H9 (cell line): ENCODE measurements around the gene RFT1. TPM values are rescaled to one million over a fixed set of nuclear protein-coding genes. Genes with fewer than 3 reads are reported as not detected.
A peak's percentile ranks its signal among the peaks of the same experiment; 100 is the strongest.

ENCODE experiments used
- DNase-seq: peaks from one replicate; pipeline ENCODE4 v3.0.0-alpha.2; 2017
- H2AFZ ChIP-seq: one replicate; pipeline ENCODE4 v1.6.1; 2013; ENCODE audit warnings: mild to moderate bottlenecking, low read length, control low read depth, moderate library complexity
- H2AK5ac ChIP-seq: 2 replicates; pipeline ENCODE4 v1.6.1; 2013; ENCODE audit warnings: low read length, control low read depth, mixed read lengths; ENCODE audit not compliant: insufficient read length
- H2BK120ac ChIP-seq: one replicate; pipeline ENCODE4 v1.6.1; 2013; ENCODE audit warnings: low read depth, mild to moderate bottlenecking, low read length, control low read depth, inconsistent platforms; ENCODE audit not compliant: poor library complexity, severe bottlenecking
- H2BK12ac ChIP-seq: 2 replicates; pipeline ENCODE4 v1.6.1; 2013; ENCODE audit warnings: low read length, control low read depth, mixed read lengths, low read depth; ENCODE audit not compliant: insufficient read length
- H2BK15ac ChIP-seq: 2 replicates; pipeline ENCODE4 v1.6.1; 2013; ENCODE audit warnings: low read depth, low read length, control low read depth
- H2BK20ac ChIP-seq: one replicate; pipeline ENCODE4 v1.6.1; 2013; ENCODE audit warnings: low read depth, mild to moderate bottlenecking, low read length, control low read depth, inconsistent platforms; ENCODE audit not compliant: poor library complexity, severe bottlenecking
- H2BK5ac ChIP-seq: 2 replicates; pipeline ENCODE4 v1.6.1; 2013; ENCODE audit warnings: low read length, control low read depth, mixed read lengths; ENCODE audit not compliant: insufficient read length
- H3K14ac ChIP-seq: 2 replicates; pipeline ENCODE4 v1.6.1; 2013; ENCODE audit warnings: low read length, control low read depth; ENCODE audit not compliant: insufficient read depth
- H3K18ac ChIP-seq: 2 replicates; pipeline ENCODE4 v1.6.1; 2013; ENCODE audit warnings: low read depth, mild to moderate bottlenecking, mixed read lengths, low read length, control low read depth; ENCODE audit not compliant: insufficient read length
- H3K23ac ChIP-seq: 2 replicates; pipeline ENCODE4 v1.6.1; 2013; ENCODE audit warnings: low read length, control low read depth, mixed read lengths, low read depth; ENCODE audit not compliant: insufficient read length
- H3K23me2 ChIP-seq: 2 replicates; pipeline ENCODE4 v1.6.1; 2013; ENCODE audit warnings: low read depth, mild to moderate bottlenecking, mixed read lengths, low read length, control low read depth; ENCODE audit not compliant: insufficient read length, poor library complexity, severe bottlenecking
- H3K27ac ChIP-seq: 2 replicates; pipeline ENCODE4 v1.5.1; 2013; ENCODE audit warnings: low read length, control low read depth, mixed read lengths, low read depth; ENCODE audit not compliant: insufficient read length
- H3K27me3 ChIP-seq: 2 replicates; pipeline ENCODE4 v1.6.1; 2013; ENCODE audit warnings: low read length, control low read depth, inconsistent platforms; ENCODE audit not compliant: insufficient read depth
- H3K4ac ChIP-seq: 2 replicates; pipeline ENCODE4 v1.6.1; 2013; ENCODE audit warnings: low read depth, mild to moderate bottlenecking, control low read depth, inconsistent platforms, low read length, moderate library complexity
- H3K4me1 ChIP-seq: 2 replicates; pipeline ENCODE4 v1.6.1; 2013; ENCODE audit warnings: low read length, control low read depth, inconsistent platforms; ENCODE audit not compliant: insufficient read depth
- H3K4me2 ChIP-seq: 2 replicates; pipeline ENCODE4 v1.6.1; 2013; ENCODE audit warnings: low read length, control low read depth, mixed read lengths; ENCODE audit not compliant: insufficient read length, insufficient read depth
- H3K56ac ChIP-seq: 2 replicates; pipeline ENCODE4 v1.6.1; 2013; ENCODE audit warnings: low read depth, mild to moderate bottlenecking, mixed read lengths, low read length, control low read depth; ENCODE audit not compliant: insufficient read length
- H3K79me1 ChIP-seq: 2 replicates; pipeline ENCODE4 v1.6.1; 2013; ENCODE audit warnings: low read depth, mild to moderate bottlenecking, moderate library complexity, low read length, control low read depth, inconsistent platforms; ENCODE audit not compliant: insufficient read depth, poor library complexity, severe bottlenecking
- H3K79me2 ChIP-seq: 2 replicates; pipeline ENCODE4 v1.6.1; 2013; ENCODE audit warnings: low read length, control low read depth, inconsistent platforms; ENCODE audit not compliant: insufficient read depth
- H3K9ac ChIP-seq: 2 replicates; pipeline ENCODE4 v1.6.1; 2013; ENCODE audit warnings: low read length, control low read depth, mixed read lengths; ENCODE audit not compliant: insufficient read length; ENCODE audit errors: extremely low read depth
- H3K9me3 ChIP-seq: one replicate; pipeline ENCODE4 v1.6.1; 2013; ENCODE audit warnings: low read depth, low read length, inconsistent platforms; ENCODE audit not compliant: control insufficient read depth
- H3T11ph ChIP-seq: one replicate; pipeline ENCODE4 v1.6.1; 2013; ENCODE audit warnings: mild to moderate bottlenecking, low read length, control low read depth, inconsistent platforms
- H4K20me1 ChIP-seq: one replicate; pipeline ENCODE4 v1.6.1; 2013; ENCODE audit not compliant: control insufficient read depth, insufficient read length, insufficient read depth
- H4K5ac ChIP-seq: 2 replicates; pipeline ENCODE4 v1.6.1; 2013; ENCODE audit warnings: low read depth, mild to moderate bottlenecking, mixed read lengths, low read length, control low read depth; ENCODE audit not compliant: insufficient read length
- H4K8ac ChIP-seq: replicated peaks from 2 replicates; pipeline ENCODE4 v1.6.1; 2013; ENCODE audit warnings: low read length, control low read depth, mixed read lengths, low read depth; ENCODE audit not compliant: insufficient read length
- H4K91ac ChIP-seq: 2 replicates; pipeline ENCODE4 v1.6.1; 2013; ENCODE audit warnings: low read depth, mild to moderate bottlenecking, moderate library complexity, mixed read lengths, low read length, control low read depth; ENCODE audit not compliant: insufficient read length
- H3K27ac Mint-ChIP-seq, 3 experiments: 2 replicates in 2 of 3; 3 replicates in 1 of 3; pipeline ENCODE4 v1.8.0; 2020 to 2021; ENCODE audit warnings: mixed read lengths in 3 of 3, mild to moderate bottlenecking in 1 of 3, moderate library complexity in 1 of 3
- H3K27me3 Mint-ChIP-seq: 2 replicates; pipeline ENCODE4 v1.8.0; 2021; ENCODE audit warnings: low read depth, mild to moderate bottlenecking, moderate library complexity, mixed read lengths
- H3K36me3 Mint-ChIP-seq, 3 experiments: 2 replicates in 2 of 3; 3 replicates in 1 of 3; pipeline ENCODE4 v1.8.0; 2020 to 2021; ENCODE audit warnings: low read depth in 3 of 3, mixed read lengths in 3 of 3; ENCODE audit not compliant: insufficient read depth in 1 of 3
- H3K4me1 Mint-ChIP-seq, 2 experiments: 2 replicates each; pipeline ENCODE4 v1.8.0; 2020; ENCODE audit warnings: mixed read lengths in 2 of 2
- H3K4me3 Mint-ChIP-seq, 2 experiments: 2 replicates in 1 of 2; 3 replicates in 1 of 2; pipeline ENCODE4 v1.8.0; 2020 to 2021; ENCODE audit warnings: mild to moderate bottlenecking in 2 of 2, mixed read lengths in 2 of 2, moderate library complexity in 1 of 2
- H3K9me3 Mint-ChIP-seq, 2 experiments: 2 replicates in 1 of 2; 3 replicates in 1 of 2; pipeline ENCODE4 v1.8.0; 2020; ENCODE audit warnings: mild to moderate bottlenecking in 2 of 2, mixed read lengths in 2 of 2, moderate library complexity in 1 of 2
- WGBS: extraction: QIAGEN DNeasy Blood & Tissue Kit; methylation state at CpG from one replicate; pipeline ENCODE4 v1.1.7; 2013; ENCODE audit warnings: missing lambda C conversion rate, low lambda C conversion rate, mixed read lengths; ENCODE audit not compliant: insufficient read length; ENCODE audit errors: extremely low coverage; 5-methylcytosine and 5-hydroxymethylcytosine counted together
- total RNA-seq: library from RNA; stranded (reverse); gene quantifications from 2 replicates; pipeline ENCODE4 v1.2.1, GENCODE V29; 2021
- TF ChIP-seq, protein P1 (sequence below): fragments of 200-600 bp; sonication (generic); conservative IDR thresholded peaks from 3 replicates; pipeline ENCODE4 v1.8.0; 2021; ENCODE audit warnings: antibody characterized with exemption, mild to moderate bottlenecking

RFT1 gene
- total RNA-seq, 1 experiment from 2014 or later, result 24.1 TPM

DNA sequence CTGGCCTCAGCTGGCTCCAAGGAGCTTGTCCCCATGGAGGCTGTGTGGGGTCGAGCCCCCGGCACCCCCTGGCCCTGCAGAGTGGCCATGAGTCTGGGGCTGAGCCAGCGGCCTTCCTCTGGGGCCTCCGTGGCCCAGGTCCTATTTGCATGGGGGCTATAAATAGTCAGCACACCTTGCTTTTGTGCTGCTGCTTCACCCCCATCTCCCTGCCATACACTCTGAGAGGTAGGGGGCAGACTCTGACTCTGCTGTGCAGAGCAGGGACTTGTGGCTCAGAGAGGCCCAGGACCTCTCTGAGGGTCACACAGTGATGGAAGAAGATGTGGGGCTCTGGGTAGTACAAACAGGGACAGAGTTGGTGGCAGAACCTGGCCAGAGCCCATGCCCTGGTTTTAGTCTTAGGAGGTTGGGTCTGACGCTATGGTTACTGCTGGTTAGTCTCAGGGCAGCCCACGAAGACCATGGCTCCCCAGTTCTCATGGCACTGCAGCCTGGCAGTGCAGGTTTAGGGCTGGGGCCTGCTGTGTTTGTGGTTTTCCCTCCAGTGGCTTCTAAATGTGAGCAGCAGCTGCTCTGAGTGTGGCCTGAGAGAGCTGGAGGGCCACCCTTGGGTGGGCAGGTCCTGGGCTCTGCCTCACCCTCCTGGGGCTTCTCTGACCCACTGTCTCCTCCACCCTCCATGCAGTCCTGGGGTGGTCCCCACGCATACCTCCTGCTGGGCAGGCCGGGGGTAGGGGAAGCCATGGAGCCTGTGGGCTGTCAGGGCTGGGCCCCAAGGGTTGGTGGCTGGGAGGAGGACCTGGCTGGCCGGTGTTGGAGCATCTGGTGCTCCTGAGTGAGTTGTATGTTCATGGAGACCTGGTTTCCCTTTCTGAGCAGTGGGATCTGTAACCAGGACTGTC is 44.4 kb upstream of the RFT1 start:
- H3K79me1 ChIP-seq, result no peaks in the 10 kb centered on the region
- no peaks in the 10 kb centered on the region; the same call in 1 of the 2 replicates for H3K79me2 ChIP-seq
- H3K9ac ChIP-seq, result no peak overlapping the region
- no peaks in the 10 kb centered on the region for H4K20me1 ChIP-seq
- no CpG with 5 or more reads among the region's 9 CpGs for WGBS
- no peak overlapping the region for H2BK12ac ChIP-seq
- TF ChIP-seq, protein P1, sequence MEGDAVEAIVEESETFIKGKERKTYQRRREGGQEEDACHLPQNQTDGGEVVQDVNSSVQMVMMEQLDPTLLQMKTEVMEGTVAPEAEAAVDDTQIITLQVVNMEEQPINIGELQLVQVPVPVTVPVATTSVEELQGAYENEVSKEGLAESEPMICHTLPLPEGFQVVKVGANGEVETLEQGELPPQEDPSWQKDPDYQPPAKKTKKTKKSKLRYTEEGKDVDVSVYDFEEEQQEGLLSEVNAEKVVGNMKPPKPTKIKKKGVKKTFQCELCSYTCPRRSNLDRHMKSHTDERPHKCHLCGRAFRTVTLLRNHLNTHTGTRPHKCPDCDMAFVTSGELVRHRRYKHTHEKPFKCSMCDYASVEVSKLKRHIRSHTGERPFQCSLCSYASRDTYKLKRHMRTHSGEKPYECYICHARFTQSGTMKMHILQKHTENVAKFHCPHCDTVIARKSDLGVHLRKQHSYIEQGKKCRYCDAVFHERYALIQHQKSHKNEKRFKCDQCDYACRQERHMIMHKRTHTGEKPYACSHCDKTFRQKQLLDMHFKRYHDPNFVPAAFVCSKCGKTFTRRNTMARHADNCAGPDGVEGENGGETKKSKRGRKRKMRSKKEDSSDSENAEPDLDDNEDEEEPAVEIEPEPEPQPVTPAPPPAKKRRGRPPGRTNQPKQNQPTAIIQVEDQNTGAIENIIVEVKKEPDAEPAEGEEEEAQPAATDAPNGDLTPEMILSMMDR, result no peak
- no peak overlapping the region for H2BK20ac ChIP-seq
- Mint-ChIP-seq H3K4me3 (no peak overlapping the region), H3K36me3 (peaks cover 0 to 12% (median 11%) of the 10 kb centered on the region in 3 experiments; a peak in 5 of 7 replicates), H3K27ac (peak overlapping the region in 2 of 3 experiments; percentile 77 to 81; a peak in 1 of 7 replicates), H3K27me3 (no peaks in the 10 kb centered on the region), H3K9me3 (no peaks in the 10 kb centered on the region), H3K4me1 (peaks cover 27 to 34% of the 10 kb centered on the region in 2 experiments)
- no peak overlapping the region for H3K27ac ChIP-seq
- H4K5ac ChIP-seq, result no peak overlapping the region
- no peak overlapping the region for H3K14ac ChIP-seq
- H3T11ph ChIP-seq, result no peak overlapping the region
- H3K56ac ChIP-seq, result no peak overlapping the region
- H4K91ac ChIP-seq, result no peak overlapping the region
- H3K4ac ChIP-seq, result no peak overlapping the region
- DNase-seq, result no peak
- H2BK5ac ChIP-seq, result no peak overlapping the region
- no peaks in the 10 kb centered on the region for H3K27me3 ChIP-seq
- H2BK120ac ChIP-seq, result no peak overlapping the region
- no peak overlapping the region for H2AK5ac ChIP-seq
- H3K23me2 ChIP-seq, result no peaks in the 10 kb centered on the region
- no peak overlapping the region for H3K18ac ChIP-seq
- no peaks in the 10 kb centered on the region for H3K9me3 ChIP-seq
- no peak overlapping the region for H3K4me2 ChIP-seq
- H4K8ac ChIP-seq, result no peak overlapping the region
- no peak overlapping the region for H2AFZ ChIP-seq
- no peak overlapping the region for H3K23ac ChIP-seq
- peaks cover 6% of the 10 kb centered on the region; the same call in 1 of the 2 replicates for H3K4me1 ChIP-seq
- no peak overlapping the region for H2BK15ac ChIP-seq
